DMS 273 treated with DMSO at 0.1 percent for 48 hours (cell line): ENCODE measurements around the gene KLHL3.

Experiments
- DNase-seq: peaks from one replicate; lab custom pipeline; 2025; lab: John Stamatoyannopoulos, UW

Gene KLHL3

DNA sequence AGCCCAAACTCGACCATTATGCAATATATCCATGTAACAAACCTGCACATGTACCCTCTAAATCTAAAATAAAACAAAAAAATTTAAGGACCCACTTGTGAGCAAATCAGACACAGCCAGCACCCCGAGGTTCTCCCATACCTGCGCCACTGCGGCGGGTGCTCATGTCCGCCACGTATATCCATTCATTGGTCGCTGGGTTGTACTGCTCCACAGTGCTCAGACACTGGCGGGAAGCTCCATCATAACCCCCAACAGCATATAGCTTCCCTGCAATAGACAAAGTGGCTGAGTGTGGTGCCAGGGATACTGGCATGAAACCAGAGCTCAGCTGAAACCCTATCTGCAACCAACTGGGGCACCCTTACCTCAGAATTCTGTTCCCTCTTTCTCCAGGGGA, 102.0 kb downstream of the KLHL3 start:
- DNase-seq, result no peak

DNA sequence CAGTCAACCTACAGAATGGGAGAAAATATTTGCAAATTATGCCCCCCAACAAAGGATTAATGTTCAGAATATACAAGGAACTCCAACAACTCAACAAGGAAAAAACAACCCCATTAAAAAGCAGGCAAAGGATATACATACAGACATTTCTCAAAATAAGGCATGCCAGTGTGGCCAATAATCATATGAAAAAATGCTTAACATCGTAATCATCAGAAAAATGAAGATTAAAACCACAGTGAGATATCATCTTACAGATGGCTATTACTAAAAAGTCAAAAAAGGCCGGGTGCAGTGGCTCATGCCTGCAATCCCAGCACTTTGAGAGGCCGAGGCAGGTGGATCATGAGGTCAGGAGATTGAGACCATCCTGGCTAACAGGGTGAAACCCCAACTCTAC, 103.2 kb downstream of the KLHL3 start:
- no peak for DNase-seq

DNA sequence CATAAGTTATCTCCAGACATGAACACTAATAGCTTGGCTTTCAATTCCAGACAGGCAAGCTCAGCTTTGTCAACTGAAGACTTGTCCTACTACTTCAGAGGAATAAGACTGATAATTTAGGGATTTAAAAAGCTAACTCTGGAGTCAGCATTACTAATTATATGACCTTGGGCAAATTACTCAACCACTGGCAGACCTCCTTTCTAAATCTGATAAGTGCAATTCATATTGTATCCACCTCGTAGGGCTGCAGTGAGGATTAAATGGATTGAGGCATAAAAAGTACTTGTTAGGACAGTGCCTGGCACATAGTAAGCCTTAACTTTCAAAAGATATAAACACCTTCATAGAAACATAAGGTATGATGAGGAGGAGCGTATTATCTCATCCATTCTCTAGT, 104.4 kb downstream of the KLHL3 start:
- DNase-seq, result no peak

DNA sequence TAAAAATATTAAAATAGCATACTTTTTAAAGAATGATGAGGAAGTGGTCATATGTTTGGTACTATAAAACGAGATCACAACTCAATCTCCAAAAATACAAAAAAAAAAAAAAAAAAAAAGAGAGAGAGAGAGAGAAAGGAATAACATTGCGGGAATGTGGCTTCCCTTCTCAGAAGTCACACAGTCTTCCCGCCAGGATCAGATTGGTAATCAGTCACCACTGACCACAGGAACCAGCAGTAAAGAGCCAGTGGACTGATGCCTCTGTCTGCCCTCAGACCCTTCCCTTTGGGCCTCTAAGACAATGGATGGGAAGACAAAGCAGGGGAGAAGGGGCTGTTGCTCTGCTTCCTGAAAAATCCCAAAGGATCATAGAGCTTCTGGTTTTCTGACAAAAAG, 104.9 kb downstream of the KLHL3 start:
- no peak for DNase-seq

DNA sequence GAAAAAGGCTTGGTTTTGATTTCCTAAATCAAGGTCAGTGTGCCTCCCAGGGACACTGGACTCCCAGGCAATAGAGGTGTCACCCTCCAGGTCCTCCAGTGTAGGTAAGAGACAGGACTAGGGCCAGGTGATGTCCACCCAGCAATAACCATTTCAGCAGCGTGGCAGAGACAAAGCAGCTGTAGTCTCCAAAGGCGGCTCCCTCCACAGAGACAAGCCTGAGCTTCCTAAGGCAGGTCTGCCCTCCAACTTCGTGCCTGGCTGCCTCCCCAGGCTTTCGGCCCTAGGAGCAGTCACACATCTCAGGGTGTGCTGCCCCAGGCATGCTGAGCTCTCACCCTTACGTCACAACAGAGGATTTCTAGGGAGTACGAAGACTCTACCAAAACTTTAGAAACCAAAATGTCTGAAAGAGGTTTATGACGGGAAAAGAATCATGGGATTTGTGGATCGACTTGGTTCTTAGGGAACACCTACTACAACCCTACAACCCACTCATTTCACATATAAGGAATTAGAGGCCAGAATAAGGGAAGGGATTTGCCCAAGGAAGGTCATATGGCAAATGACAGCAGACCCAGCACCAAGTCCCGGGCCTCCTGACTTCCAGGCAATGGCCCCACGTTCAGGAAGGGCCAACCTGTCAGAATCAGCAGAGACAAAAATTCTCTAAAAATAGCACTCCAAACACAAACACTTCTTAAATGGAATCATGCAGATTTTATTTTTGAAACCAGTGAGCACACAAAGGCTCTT, 105.5 kb downstream of the KLHL3 start:
- no peak for DNase-seq

DNA sequence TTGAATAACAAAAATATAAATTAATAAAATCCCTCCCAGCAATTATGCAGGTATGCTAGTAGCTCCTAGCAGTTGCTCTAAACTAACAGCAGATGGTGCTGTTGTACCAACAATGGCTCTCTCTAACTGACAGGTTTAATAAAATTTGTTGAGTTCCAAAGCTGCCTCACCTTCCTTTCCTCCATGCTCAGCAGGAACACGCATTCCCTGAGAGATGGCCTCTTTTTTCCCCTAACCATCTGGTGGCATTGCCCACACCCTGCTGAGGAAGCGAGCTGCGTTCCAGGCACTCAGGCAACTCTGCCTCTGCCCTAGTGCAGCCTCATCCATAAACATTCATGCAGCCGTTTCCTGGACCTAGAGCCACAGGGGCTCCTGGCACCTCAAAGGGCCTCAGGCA, 106.2 kb downstream of the KLHL3 start:
- peak; percentile 46 for DNase-seq

DNA sequence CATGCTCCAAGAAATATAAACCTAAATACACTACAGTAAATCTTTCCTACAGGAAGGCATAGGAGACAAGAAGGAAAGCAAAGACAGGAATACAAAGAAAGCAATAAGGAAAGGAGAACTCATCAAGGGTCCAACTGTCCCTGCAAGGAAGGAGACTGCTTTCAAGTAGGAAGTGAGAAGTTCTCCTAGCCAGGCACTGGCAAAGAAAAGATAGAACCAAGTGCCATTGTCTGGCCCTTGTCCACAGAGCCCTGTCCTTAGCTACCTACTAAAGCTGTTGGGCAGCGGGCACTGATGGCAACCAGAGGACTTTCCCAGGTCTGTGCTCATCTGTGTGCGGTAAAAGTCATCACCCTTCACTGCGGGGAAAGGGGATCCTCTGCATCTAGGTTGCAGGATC, 108.2 kb downstream of the KLHL3 start:
- DNase-seq, result no peak

DNA sequence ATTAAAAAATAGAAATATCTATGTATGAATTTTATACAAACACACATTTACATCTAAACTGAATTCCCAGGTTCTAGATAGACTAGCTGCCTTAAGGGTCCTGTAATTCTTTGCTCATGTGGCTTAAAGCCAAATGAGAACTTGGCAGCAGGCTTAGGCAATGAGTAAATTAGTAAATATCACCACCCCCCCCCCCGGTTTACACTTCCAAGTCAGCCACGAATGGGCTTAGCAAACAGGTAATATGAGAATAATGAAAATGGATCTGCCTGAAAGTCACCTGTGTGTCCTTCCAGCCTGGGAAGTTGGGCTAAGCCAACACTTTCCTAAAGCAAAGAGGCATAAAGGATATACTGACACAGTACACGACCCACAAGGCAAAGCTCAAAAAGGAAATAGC, 108.6 kb downstream of the KLHL3 start:
- DNase-seq, result no peak

DNA sequence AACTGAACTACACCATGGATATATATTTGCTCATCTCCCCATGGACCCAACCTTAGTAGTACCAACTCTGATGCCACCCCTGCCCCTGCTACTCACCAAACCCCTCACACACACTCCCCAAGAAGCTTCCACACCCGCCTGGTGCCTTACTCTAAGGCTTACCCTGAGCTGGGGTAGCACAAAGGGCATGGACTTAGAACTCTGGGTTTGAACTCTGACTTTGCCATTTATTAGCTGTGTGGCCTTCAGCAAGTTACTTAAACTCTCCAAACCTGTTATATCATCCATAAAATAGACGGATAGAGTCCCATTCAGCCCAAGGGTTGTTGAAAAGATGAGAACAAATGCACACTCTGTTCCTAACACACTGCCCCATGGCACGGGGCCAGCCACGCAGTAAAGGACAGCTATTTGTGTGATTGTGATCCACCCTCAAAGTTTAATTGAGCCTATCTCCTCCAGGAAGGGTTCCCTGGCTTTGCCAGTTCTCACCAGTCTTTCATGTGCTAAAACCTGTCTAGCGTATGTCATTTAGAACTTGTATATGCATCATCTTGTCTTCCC, 111.0 kb downstream of the KLHL3 start:
- no peak for DNase-seq

DNA sequence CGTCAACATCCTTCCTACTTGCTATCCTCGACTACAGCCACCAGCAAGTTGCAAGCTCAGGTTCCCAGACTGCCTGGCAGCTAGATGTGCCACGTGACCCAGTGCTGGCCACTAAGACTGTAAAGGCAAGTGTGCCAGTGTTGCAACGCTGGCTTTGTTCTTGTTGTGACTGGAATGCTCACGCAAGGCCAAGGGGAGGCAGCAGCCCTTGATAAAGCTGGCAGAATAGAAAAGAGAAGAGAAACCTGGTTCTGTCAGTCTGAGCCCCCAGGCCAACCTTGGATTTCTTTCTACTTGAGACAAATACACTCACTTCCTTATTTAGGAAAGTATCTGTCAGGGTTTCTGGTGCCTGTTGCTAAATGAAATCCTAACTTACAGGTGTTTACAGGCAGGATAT, 113.0 kb downstream of the KLHL3 start:
- no peak for DNase-seq

DNA sequence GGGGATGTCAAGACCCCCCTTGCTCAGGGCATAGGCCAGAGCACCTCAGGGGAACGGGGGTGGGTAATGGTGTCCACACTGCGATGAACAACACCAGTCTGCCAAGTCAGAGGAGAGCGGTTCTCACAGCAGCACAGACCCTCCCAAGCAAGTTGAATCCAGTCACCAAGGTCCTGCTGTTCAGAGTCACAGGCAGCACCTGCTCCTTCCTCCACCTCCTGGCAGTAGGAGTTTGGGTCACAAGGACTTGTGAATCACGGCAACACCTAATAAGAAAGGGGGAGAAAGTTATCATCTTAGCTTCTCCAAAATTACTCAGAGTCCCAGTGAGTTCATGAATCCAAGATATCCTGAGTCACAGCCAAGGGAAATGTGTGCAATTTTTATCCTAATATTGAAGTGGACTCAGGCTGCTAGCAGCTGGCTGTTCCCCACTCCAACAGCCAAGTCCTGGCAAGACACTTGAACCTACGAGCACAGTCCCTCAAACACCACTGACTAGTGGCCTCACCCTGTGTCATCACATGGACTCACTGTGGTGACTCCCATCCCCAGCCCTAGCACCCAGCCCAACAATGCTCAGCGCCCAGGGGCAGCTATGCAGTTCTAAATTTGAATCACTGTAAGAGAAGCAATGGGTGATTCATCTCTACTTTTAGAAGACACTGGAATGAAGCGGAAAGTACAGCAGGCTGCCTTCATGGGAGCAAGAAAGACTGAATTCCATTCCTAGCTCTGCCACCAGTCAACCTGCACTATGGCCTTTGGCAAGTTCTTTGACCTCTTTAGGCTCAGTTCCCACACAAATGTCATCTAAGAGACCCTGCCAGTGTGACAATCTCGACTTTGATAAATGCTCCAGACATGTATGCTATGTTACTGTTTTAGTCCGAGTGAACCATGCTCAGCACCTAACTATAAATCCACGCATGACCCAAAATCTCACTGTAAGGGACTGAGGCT, 113.7 kb downstream of the KLHL3 start:
- no peak for DNase-seq

DNA sequence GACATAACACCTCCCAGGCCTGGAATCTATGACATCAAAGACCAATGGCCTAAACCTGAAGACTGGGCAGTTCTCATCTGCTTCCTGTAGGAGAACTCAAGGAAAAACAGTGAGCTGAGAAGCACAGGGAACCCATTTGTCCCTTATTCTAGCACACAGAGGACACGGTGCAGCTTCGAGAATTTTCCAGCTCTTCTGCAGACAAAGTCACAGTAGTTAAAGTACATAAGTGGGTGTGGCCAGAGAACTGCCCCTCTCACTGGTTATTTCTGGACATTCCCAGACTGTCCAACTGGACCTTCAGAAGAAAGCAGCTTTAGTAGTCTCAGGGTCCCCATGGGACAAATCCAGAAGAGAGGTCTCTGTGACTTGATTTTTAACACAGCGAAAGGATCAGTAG, 114.6 kb downstream of the KLHL3 start:
- DNase-seq, result no peak

DNA sequence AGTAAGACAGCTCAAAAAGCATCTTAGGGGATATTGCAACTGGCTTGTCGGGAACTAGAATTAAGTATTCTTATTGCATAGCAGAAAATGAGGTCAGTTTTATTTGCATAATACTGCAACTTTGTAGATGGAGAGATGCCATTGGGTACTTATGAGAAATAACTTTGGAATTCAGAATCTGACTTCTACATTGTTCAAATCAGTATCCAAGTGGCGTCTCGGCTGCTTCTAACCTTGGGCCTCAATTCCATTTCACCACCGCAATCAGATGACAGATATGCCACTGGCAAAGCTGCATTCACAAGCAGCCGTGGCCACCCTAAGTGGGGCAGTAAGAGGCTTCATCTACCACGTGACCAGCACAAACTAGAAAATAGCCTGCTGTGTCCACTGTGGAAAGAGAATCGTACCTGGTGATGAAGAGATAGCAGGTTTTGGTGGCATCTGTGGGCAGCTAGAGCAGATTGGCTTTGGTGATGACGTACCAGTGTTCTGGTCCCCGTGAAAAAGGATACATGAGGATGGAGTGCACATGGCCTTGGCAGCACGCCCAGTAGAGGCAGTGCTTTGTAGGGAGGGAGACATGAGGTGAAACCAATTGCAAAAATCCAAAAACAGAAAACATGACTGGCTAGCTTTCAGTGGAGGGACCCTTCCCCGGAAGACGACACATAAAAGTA, 116.6 kb downstream of the KLHL3 start:
- DNase-seq, result peak; percentile 40

DNA sequence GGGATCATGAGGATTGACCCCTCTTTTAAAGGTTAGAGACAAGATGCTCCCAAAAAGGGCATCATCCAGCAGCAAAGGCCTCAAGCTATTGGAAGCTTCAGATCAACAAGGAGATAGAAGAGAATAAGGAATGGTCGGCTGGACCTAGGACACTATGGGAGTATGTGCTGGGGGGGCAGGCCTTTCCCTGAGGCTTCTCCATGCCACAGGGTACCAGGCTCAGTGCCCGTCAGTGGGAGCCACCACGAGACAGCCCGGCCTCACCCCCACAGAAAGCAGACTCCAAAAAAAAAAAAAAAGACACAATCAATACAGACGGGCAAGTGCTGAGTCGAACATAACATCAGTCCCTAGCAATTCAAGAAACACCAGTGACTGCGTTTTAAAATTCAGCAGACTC, 117.4 kb downstream of the KLHL3 start:
- no peak for DNase-seq

DNA sequence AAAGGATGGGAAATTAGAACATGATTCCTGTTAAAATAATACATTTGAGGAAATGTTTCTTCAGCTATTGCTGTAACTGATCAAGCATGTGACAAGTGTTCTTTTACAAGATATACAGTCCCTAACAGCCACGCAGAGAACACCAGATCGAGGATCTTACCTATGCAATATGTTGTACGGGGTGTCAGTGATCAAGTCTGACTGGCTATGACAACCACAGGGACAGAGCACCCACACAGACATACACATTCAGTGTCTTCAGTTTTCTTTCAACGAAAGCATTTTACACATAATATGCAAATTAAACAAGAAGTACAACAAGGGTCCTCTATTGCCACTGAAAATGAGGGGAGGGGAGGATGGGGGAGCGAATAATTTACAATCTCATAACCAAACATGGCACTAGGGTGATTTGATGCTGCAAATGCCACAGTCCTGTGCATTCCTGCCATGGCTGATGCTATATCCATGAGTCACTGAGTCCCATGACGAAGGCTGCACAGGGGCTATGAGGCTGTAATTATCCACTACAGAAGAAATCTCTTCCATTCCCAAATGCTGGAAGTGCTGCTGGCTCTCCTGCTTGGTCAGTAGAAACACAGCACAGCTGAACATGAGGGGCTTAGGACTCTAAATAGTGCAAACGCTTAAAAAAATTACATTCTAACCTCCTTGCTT, 118.2 kb downstream of the KLHL3 start:
- no peak for DNase-seq

DNA sequence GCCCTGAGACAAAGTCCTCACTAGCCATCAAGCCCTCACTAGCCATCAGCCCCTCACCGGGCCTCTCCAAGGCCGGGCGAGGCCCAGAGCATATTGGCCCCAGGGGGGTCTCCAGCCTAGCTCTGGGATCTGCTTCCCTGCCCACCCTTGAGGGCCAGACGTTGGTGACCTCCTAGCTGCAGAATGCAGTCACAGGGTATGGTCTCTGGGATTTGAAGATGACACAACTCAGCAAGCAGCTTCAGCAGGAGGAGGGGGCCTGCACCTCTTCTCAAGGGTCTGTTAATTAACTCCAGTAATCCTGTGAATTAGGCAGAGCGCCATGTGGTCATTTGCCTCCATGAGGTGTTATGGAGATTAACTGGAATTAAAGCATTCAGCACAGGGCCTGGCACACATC, 119.8 kb downstream of the KLHL3 start:
- no peak for DNase-seq

DNA sequence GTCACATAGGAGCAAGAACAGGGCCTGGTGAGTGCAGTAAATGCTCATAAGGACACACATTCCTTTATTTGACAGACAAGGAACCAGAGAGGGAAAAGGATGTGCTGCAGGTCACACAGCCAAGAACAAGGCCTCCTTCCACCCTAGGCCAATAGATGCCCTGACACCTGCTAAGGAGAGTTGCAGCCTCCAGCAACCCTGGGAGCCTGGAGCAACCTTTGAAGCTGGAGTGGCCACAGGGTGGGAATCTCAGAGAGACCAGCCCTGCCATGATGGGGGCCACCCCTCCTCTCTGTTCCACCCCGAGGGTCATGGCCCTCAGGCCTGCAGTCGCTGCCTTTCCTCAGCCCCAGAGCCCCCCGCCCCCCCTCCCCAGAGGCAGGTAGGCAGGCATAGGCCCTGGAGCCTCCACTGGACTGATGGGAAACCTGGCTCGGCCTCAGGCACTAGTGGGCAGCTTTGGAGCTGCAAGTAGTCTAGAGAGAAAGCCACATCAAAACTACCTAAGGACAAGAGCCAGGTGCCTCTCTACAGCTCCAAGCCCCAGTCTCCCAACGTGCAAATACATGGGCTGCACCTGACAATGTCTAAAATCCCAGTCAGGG, 120.6 kb downstream of the KLHL3 start:
- DNase-seq, result no peak

DNA sequence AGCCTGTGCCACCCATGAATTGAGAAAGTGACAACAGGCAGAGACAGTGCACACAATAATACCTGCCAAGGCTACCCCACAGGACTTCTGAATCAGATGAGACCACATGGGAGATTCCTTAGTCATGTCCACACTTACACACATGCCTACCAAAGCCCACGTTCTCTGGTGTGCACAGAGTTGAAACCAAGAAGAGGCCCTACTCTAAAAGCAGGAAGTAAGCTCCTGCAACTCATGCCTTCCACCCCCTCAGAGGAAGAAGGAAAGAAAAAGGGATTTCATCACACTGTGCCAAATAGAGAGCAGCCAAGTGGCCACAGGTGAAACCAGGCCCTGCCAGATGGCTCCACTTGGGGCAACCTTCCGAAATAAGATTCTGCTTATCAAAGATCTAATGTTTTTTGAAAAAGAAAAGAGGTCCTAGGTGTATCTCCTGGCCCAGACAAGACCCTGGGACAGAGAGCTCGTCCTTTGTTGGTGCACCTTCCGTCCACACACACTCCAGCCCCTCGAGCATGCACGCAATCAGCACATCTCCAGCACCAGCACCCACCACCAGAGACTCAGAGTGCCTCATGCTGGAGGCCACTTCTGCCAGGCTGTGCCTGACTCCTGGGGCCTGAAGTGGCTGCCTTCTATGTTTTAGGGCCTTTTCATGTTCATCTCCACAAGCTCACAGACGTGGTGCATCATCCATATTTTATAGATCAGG, 122.2 kb downstream of the KLHL3 start:
- DNase-seq, result no peak

DNA sequence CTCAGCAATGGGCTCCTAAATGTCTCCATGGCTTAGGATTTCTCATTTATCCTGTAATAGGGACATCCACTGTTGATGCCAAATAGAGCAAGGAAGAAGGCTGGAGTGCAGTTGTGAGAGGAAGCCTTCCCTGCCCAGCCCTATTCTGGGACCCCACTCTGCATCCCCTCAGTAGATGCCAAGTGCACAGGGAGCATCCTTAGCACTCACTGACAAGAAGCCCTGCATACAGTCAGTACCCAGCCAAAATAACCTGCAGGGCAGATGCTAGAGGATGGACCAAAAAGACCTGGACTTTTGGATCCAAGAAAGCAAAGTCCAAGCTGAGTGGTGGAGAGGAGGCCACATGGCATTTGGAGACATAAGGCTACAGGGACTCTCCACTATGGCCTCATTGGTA, 123.3 kb downstream of the KLHL3 start:
- no peak for DNase-seq

DNA sequence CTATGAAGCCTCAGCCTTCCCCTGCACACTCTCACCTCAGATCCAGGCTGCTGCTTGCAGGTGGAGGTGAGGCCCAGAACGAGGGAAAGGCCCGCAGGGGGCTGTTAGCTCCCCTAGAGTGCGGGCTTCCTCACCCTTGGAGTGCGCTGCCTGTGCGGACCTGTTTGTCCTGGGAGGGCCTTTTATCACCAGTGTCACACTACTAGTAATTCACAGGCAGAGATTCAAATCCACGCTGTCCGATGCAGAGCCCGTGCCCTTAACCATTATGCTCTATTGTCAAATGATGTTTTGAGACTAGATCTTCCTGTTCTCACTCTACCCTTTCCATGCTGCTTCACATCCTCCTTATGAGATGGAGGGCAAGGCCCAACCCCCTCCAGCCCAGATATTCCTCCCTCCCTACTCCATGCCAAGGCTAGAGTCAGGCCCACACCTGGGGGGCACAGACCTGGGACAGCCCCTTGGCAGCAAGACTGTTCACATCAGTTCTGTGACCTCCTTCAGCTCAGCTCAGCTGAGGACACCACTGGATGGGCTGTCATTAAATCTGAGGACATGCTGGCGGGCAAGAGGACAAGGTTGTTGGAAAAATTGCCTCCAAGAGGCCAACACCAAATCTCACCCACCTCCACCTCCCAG, 124.0 kb downstream of the KLHL3 start:
- DNase-seq, result no peak
